HL-60 (cell line): Measurements from ENCODE around the gene S100A9.

Experiments
- DNase-seq, 2 experiments: peaks; one replicate each; pipeline ENCODE4 v3.0.0-alpha.2; 2010 to 2020; ENCODE audit warnings: low read depth in 1 of 2, low spot score in 1 of 2
- H3K27ac ChIP-seq: fragments of 250-450 bp; sonication (Bioruptor Pico); replicated peaks from 2 replicates; pipeline ENCODE4 v1.5.1; 2020; ENCODE audit warnings: mild to moderate bottlenecking, moderate library complexity
- H3K27me3 ChIP-seq: fragments of 250-450 bp; sonication (Bioruptor Pico); 2 replicates; pipeline ENCODE4 v1.5.1; 2021; ENCODE audit warnings: mild to moderate bottlenecking, moderate library complexity; ENCODE audit not compliant: insufficient read depth, poor library complexity, severe bottlenecking
- H3K4me3 ChIP-seq: replicated peaks from 2 replicates; pipeline ENCODE4 v1.5.1; 2011; ENCODE audit warnings: mild to moderate bottlenecking, control low read depth, low read length; ENCODE audit not compliant: insufficient read depth
- CTCF ChIP-seq: IDR thresholded peaks from one replicate; pipeline ENCODE4 v1.5.1; 2011; ENCODE audit warnings: low read length, control low read depth, inconsistent platforms; ENCODE audit not compliant: insufficient read depth
- GABPA ChIP-seq: IDR thresholded peaks from 2 replicates; pipeline ENCODE4 v1.6.1; 2012; ENCODE audit warnings: low read depth
- POLR2AphosphoS5 ChIP-seq: IDR thresholded peaks from 2 replicates; pipeline ENCODE4 v1.6.1; 2012; ENCODE audit warnings: low read depth
- SPI1 ChIP-seq: IDR thresholded peaks from 2 replicates; pipeline ENCODE4 v1.6.1; 2012; ENCODE audit warnings: low read depth, mild to moderate bottlenecking, borderline replicate concordance
- TF ChIP-seq, protein P1 (sequence below): IDR thresholded peaks from 2 replicates; pipeline ENCODE4 v1.6.1; 2012; ENCODE audit warnings: low read depth; ENCODE audit not compliant: insufficient replicate concordance

S100A9 gene

DNA sequence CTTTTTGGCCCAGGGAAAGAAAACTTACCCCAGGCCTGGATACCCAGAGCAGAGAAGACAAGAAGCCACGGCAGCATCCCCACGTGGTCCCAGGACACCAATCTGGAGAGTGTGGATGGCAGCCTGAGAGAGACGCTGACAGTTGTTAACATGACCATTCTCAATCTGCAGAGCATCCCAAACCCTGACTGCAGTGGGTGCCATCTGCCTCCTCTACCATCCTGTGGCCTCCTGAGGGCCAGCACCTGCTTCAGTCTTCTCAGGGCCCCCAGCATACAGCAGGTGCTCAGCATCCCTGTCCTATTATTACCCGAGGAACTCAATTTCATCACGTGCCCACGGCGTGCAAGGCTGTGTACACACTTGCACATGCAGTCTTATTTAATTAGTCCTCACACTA is 9.8 kb upstream of the S100A9 start:
- H3K4me3 ChIP-seq = no peak overlapping the region
- TF ChIP-seq SPI1 (no peak), CTCF (no peak), GABPA (no peak), POLR2AphosphoS5 (no peak)
- TF ChIP-seq, protein P1, sequence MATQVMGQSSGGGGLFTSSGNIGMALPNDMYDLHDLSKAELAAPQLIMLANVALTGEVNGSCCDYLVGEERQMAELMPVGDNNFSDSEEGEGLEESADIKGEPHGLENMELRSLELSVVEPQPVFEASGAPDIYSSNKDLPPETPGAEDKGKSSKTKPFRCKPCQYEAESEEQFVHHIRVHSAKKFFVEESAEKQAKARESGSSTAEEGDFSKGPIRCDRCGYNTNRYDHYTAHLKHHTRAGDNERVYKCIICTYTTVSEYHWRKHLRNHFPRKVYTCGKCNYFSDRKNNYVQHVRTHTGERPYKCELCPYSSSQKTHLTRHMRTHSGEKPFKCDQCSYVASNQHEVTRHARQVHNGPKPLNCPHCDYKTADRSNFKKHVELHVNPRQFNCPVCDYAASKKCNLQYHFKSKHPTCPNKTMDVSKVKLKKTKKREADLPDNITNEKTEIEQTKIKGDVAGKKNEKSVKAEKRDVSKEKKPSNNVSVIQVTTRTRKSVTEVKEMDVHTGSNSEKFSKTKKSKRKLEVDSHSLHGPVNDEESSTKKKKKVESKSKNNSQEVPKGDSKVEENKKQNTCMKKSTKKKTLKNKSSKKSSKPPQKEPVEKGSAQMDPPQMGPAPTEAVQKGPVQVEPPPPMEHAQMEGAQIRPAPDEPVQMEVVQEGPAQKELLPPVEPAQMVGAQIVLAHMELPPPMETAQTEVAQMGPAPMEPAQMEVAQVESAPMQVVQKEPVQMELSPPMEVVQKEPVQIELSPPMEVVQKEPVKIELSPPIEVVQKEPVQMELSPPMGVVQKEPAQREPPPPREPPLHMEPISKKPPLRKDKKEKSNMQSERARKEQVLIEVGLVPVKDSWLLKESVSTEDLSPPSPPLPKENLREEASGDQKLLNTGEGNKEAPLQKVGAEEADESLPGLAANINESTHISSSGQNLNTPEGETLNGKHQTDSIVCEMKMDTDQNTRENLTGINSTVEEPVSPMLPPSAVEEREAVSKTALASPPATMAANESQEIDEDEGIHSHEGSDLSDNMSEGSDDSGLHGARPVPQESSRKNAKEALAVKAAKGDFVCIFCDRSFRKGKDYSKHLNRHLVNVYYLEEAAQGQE = no peak
- no peaks in the 10 kb centered on the region for H3K27me3 ChIP-seq
- no peak for DNase-seq
- H3K27ac ChIP-seq = no peak overlapping the region

- no peak within 1 kb of the TSS for H3K4me3 ChIP-seq
- no peaks in the 10 kb centered on the region for H3K27me3 ChIP-seq
- TF ChIP-seq POLR2AphosphoS5 (no peak), GABPA (no peak), CTCF (no peak), SPI1 (no peak)
- TF ChIP-seq, protein P1 = no peak
- no peak within 1 kb of the TSS for H3K27ac ChIP-seq
- DNase-seq = no peak
Measured at GRCh38 chr1:153348511-153349362, 8.9 kb upstream of the S100A9 start, which contains the start of gene PGLYRP4. Gene PGLYRP4, minus strand, starts transcription at chr1:153348841. Its CDS starts 909 bp downstream, at chr1:153347932.

DNA sequence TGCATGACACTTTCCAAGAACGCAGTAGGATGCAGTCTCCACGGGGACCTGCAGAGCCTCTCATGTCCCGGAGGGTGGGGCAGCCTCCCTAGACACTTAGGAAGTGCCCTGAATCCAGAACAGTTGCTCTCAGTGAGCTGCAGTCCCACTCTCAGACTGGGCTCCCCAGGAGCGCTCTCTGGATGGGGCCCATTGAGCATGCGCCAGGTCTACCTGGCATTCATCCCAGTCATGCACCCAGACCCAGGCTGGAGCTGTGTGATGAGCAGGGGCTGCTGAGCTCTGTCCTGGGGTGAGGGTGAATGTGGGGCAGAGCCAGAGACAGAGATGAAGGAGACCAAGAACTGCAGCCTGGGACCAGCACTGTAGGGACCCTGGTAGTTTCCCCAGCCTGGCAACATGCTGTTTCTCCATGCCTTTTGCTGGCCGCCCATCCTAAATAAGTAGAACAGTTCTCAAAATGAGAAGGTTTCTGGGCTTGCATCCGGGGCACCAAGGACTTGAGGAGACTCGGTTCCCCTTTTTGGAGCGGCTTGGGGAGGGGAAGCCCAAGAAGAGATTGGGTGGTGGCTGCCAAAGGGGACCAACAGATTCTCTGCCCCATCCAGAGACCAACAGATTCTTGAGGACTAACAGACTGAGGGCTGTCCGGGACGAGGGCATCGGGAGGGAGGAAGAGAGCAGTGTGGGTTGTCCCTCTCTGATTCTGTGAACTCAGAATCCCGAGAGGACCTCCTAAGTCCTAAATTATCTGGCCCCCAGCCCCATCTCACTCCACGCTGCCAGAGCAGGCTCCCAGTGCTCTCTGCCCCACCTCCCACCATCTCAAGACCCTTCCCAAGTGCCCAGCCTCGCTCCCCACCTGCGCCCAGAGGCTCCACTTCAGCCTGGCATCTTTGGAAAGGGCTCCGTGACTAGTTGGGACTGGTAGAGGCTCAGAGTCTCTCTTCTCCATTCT is 8.0 kb upstream of the S100A9 start:
- DNase-seq = peak in 1 of 2 experiments; percentile 48

More for the DNA sequence above, 8.0 kb upstream of the S100A9 start:
- TF ChIP-seq SPI1 = peak; percentile 65
- no peak for TF ChIP-seq CTCF
- Histone ChIP-seq H3K27ac (no peak overlapping the region), H3K27me3 (no peaks in the 10 kb centered on the region), H3K4me3 (no peak overlapping the region)
